CD4-positive, CD25-positive, alpha-beta regulatory T cell (primary cell): Measurements from ENCODE around the gene GSTA5. TPM values are rescaled to one million over a fixed set of nuclear protein-coding genes. Genes with fewer than 3 reads are reported as not detected.
"Not testable (repeated sequence)": the region's sequence is repeated elsewhere in the genome, so short reads cannot be mapped to it uniquely, and the experiment has no call there.

ENCODE experiments used
- ATAC-seq, 2 donors: fragments of 150-1000 bp; cut with Tn5 transposase; one replicate each; pipeline ENCODE4 v1.10.0; 2021; ENCODE audit warnings: low read depth in 2 of 2, moderate number of reproducible peaks in 2 of 2, moderate library complexity in 1 of 2
- DNase-seq, 3 donors: peaks; one replicate each; pipeline versions ENCODE4 v3.0.0 to v3.0.0-alpha.2; 2012 to 2022; ENCODE audit warnings: mixed read lengths in 1 of 3
- H3K27ac ChIP-seq: one replicate; pipeline ENCODE4 v1.7.0; 2013; ENCODE audit warnings: mild to moderate bottlenecking, low read length; ENCODE audit not compliant: insufficient read depth, poor library complexity, severe bottlenecking
- H3K27me3 ChIP-seq: one replicate; pipeline ENCODE4 v1.7.0; 2013; ENCODE audit warnings: low read length; ENCODE audit not compliant: control insufficient read depth, insufficient read depth
- H3K36me3 ChIP-seq: one replicate; pipeline ENCODE4 v1.7.0; 2013; ENCODE audit warnings: mild to moderate bottlenecking, low read length, moderate library complexity; ENCODE audit not compliant: control insufficient read depth, insufficient read depth
- H3K4me1 ChIP-seq: 2 replicates; pipeline ENCODE4 v1.7.0; 2013; ENCODE audit warnings: mild to moderate bottlenecking, low read length; ENCODE audit not compliant: insufficient read depth, control insufficient read depth, poor library complexity, severe bottlenecking
- H3K4me3 ChIP-seq: one replicate; pipeline ENCODE4 v1.7.0; 2013; ENCODE audit warnings: low read depth, mild to moderate bottlenecking, low read length, moderate library complexity
- H3K9me3 ChIP-seq, 2 experiments: 1 replicate in 1 of 2; 2 replicates in 1 of 2; pipeline ENCODE4 v1.7.0; 2013; ENCODE audit warnings: low read length in 2 of 2, mild to moderate bottlenecking in 1 of 2, moderate library complexity in 1 of 2; ENCODE audit not compliant: control insufficient read depth in 2 of 2
- H3K27ac Mint-ChIP-seq, 3 donors: one replicate each; pipeline ENCODE4 v1.8.0; 2020 to 2022; ENCODE audit warnings: mild to moderate bottlenecking in 3 of 3, mixed read lengths in 3 of 3, moderate library complexity in 2 of 3
- H3K27me3 Mint-ChIP-seq: one replicate; pipeline ENCODE4 v1.8.0; 2022; ENCODE audit warnings: mild to moderate bottlenecking, mixed read lengths
- H3K36me3 Mint-ChIP-seq: one replicate; pipeline ENCODE4 v1.8.0; 2020; ENCODE audit warnings: mixed read lengths
- H3K4me1 Mint-ChIP-seq, 4 donors: one replicate each; pipeline ENCODE4 v1.8.0; 2020 to 2022; ENCODE audit warnings: mixed read lengths in 4 of 4, mild to moderate bottlenecking in 1 of 4
- H3K4me3 Mint-ChIP-seq, 4 donors: one replicate each; pipeline ENCODE4 v1.8.0; 2020 to 2022; ENCODE audit warnings: mild to moderate bottlenecking in 4 of 4, mixed read lengths in 4 of 4, moderate library complexity in 3 of 4
- H3K9me3 Mint-ChIP-seq, 7 donors: one replicate each; pipeline ENCODE4 v1.8.0; 2020 to 2022; ENCODE audit warnings: mixed read lengths in 7 of 7, mild to moderate bottlenecking in 3 of 7, moderate library complexity in 2 of 7
- polyA plus RNA-seq, 4 donors: library from polyadenylated mRNA; unstranded; fragments of 300-500 nt; fragmentation: Illumina TruSeq; gene quantifications; one replicate each; pipeline ENCODE4 v1.2.3, GENCODE V29; 2021
- total RNA-seq: library from RNA; stranded (reverse); gene quantifications from one replicate; pipeline ENCODE4 v1.2.3, GENCODE V29; 2022

The GSTA5 gene
- total and polyA plus RNA-seq, 5 donors from 2014 or later, result not detected

GRCh38 chr6:52829046-52829817 lies 11.4 kb downstream of the GSTA5 start:
- no peak overlapping the region for H3K4me3 ChIP-seq
- H3K27ac ChIP-seq, result no peak overlapping the region
- H3K4me1 ChIP-seq, result no peaks in the 10 kb centered on the region
- no peaks in the 10 kb centered on the region for H3K36me3 ChIP-seq
- H3K27ac Mint-ChIP-seq, result no peak overlapping the region
- H3K4me1 Mint-ChIP-seq, result no peaks in the 10 kb centered on the region
- no peaks in the 10 kb centered on the region for H3K36me3 Mint-ChIP-seq
- H3K9me3 Mint-ChIP-seq, result peaks cover 0 to 4% (median 0%) of the 10 kb centered on the region in 7 donors
- H3K27me3 Mint-ChIP-seq, result peaks cover 19% of the 10 kb centered on the region
- ATAC-seq (no peak), DNase-seq (no peak)
- no peaks in the 10 kb centered on the region for H3K9me3 ChIP-seq
- no peak overlapping the region for H3K4me3 Mint-ChIP-seq
- H3K27me3 ChIP-seq, result no peaks in the 10 kb centered on the region

DNA sequence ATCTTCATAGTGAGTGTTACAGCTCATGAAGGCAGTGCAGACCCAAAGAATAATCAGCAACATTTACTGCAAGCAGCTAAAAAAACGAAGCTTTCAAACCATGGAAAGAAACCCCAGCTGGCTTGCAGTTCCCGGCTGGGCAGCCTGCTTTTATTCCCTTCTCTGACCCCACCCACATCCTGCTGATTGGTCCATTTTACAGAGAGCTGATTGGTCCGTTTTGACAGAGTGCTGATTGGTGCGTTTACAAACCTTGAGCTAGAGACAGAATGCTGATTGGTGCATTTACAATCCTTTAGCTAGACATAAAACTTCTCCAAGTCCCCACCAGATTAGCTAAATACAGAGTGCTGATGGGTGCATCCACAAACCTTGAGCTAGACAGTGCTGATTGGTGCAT lies 12.0 kb downstream of the GSTA5 start:
- H3K9me3 Mint-ChIP-seq, H3K27ac Mint-ChIP-seq, H3K4me3 Mint-ChIP-seq, H3K27ac ChIP-seq, DNase-seq, H3K9me3 ChIP-seq, H3K4me1 ChIP-seq, ATAC-seq, H3K4me1 Mint-ChIP-seq, H3K4me3 ChIP-seq, H3K36me3 ChIP-seq, H3K36me3 Mint-ChIP-seq, H3K27me3 ChIP-seq: not testable (repeated sequence)
- peaks cover 15% of the 10 kb centered on the region for H3K27me3 Mint-ChIP-seq

DNA sequence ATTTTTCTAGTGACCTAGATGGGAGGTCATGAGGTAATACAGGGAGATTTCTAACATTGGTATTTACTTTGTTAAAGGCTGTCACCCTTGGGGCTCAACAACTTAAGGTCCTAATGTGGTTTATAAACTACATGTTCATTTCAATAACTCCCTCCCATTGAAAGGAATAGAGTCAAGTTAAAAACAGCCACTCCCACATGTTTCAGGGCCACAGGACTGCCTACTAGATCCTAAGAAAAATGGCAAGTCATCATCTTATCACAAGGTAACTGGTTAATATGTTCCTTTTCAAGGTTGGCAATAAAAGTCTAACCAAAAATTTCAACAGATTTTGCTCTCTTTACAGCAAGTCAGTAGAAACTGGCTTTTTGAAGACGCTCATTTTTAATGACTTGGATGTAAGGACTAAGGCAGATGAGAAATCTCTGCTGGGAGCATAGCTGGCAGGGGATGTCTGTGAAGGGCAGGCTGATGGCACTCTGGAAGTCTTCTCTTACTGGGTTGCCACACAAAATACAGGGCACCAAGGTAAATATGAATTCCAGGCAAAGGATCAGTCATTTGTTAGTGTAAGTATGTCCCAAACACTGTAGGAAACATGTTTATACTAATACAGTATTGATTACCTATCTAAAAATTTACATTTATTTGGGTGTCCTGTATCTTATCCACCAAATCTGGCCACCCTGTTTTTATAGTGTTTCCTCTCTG lies 13.4 kb downstream of the GSTA5 start:
- H3K9me3 Mint-ChIP-seq, DNase-seq, H3K4me1 Mint-ChIP-seq, ATAC-seq, H3K27ac ChIP-seq, H3K9me3 ChIP-seq, H3K4me1 ChIP-seq, H3K27ac Mint-ChIP-seq, H3K4me3 Mint-ChIP-seq, H3K36me3 ChIP-seq, H3K27me3 ChIP-seq, H3K4me3 ChIP-seq, H3K36me3 Mint-ChIP-seq: not testable (repeated sequence)
- peaks cover 15% of the 10 kb centered on the region for H3K27me3 Mint-ChIP-seq

DNA sequence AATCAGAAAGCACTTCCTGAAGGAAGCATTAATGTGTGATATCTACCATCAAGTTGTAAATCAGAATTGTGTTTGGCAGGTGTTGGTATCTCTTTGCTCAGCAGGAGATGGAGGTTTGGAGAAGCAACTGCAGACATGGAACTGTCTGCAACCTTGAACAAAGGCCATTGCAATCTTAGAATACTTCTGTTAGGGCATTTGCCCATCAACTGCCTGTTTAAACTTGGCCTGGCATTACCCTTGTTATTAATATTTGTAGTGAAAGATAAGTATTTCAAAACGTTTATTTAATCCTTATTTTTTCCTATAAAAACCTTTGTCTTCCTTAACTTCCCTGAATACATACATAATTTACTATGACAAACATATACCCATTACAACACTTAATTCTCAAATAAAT lies 14.1 kb downstream of the GSTA5 start:
- no peak for DNase-seq
- no peaks in the 10 kb centered on the region for H3K27me3 ChIP-seq
- no peak overlapping the region for H3K27ac ChIP-seq
- no peaks in the 10 kb centered on the region for H3K4me1 Mint-ChIP-seq
- H3K4me3 ChIP-seq, result no peak overlapping the region
- H3K36me3 ChIP-seq, result no peaks in the 10 kb centered on the region
- no peaks in the 10 kb centered on the region for H3K9me3 ChIP-seq
- no peak for ATAC-seq
- H3K27me3 Mint-ChIP-seq, result peaks cover 15% of the 10 kb centered on the region
- peaks cover 0 to 10% (median 2%) of the 10 kb centered on the region in 7 donors for H3K9me3 Mint-ChIP-seq
- no peak overlapping the region for H3K27ac Mint-ChIP-seq
- no peaks in the 10 kb centered on the region for H3K36me3 Mint-ChIP-seq
- no peaks in the 10 kb centered on the region for H3K4me1 ChIP-seq
- H3K4me3 Mint-ChIP-seq, result no peak overlapping the region

DNA sequence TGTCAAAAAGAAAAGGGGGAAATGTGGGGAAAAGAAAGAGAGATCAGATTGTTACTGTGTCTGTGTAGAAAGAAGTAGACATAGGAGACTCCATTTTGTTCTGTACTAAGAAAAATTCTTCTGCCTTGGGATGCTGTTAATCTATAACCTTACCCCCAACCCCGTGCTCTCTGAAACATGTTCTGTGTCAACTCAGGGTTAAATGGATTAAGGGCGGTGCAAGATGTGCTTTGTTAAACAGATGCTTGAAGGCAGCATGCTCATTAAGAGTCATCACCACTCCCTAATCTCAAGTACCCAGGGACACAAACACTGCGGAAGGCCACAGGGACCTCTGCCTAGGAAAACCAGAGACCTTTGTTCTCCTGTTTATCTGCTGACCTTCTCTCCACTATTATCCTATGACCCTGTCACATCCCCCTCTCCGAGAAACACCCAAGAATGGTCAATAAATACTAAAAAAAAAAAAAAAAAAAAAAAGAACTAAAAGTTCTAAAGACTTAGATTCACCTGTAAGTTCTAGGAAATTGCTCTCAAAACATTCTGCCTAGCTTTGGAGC lies 14.6 kb downstream of the GSTA5 start:
- Mint-ChIP-seq H3K9me3 (peaks cover 0 to 11% (median 4%) of the 10 kb centered on the region in 7 donors), H3K27me3 (peaks cover 16% of the 10 kb centered on the region)
- not testable (repeated sequence) for H3K27ac Mint-ChIP-seq, H3K4me1 ChIP-seq, DNase-seq, H3K4me1 Mint-ChIP-seq, H3K36me3 Mint-ChIP-seq, H3K27ac ChIP-seq, H3K4me3 ChIP-seq, H3K4me3 Mint-ChIP-seq, H3K9me3 ChIP-seq, H3K36me3 ChIP-seq, ATAC-seq, H3K27me3 ChIP-seq

DNA sequence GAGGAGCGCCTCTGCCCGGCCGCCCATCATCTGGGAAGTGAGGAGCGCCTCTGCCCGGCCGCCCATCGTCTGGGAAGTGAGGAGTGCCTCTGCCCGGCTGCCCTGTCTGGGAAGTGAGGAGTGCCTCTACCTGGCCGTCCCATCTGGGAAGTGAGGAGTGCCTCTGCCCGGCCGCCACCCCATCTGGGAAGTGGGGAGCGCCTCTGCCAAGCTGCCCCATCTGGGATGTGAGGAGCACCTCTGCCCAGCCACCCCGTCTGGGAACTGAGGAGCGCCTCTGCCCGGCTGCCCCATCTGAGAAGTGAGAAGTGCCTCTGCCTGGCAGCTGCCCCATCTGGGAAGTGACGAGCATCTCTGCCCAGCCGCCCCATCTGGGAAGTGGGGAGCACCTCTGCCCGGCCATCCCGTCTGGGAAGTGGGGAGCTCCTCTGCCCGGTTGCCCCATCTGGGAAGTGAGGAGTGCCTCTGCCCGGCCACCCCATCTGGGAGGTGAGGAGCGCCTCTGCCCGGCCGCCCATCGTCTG lies 15.3 kb downstream of the GSTA5 start:
- not testable (repeated sequence) for H3K4me3 Mint-ChIP-seq, H3K27ac Mint-ChIP-seq

GRCh38 chr6:52821842-52822241 lies 18.8 kb downstream of the GSTA5 start:
- no peaks in the 10 kb centered on the region for H3K27me3 ChIP-seq
- no peak overlapping the region for H3K4me3 ChIP-seq
- no peak overlapping the region for H3K27ac Mint-ChIP-seq
- ATAC-seq, result no peak
- H3K9me3 Mint-ChIP-seq, result peaks cover 0 to 17% (median 6%) of the 10 kb centered on the region in 7 donors
- H3K27me3 Mint-ChIP-seq, result peaks cover 9% of the 10 kb centered on the region
- H3K4me1 ChIP-seq, result no peaks in the 10 kb centered on the region
- no peak overlapping the region for H3K27ac ChIP-seq
- no peaks in the 10 kb centered on the region for H3K4me1 Mint-ChIP-seq
- no peaks in the 10 kb centered on the region for H3K36me3 Mint-ChIP-seq
- H3K4me3 Mint-ChIP-seq, result no peak overlapping the region
- no peaks in the 10 kb centered on the region for H3K36me3 ChIP-seq
- no peak for DNase-seq
- H3K9me3 ChIP-seq, result no peaks in the 10 kb centered on the region

More for the DNA sequence above, 15.3 kb downstream of the GSTA5 start:
- Mint-ChIP-seq H3K9me3 (peaks cover 0 to 17% (median 6%) of the 10 kb centered on the region in 7 donors), H3K27me3 (peaks cover 10% of the 10 kb centered on the region)
- not testable (repeated sequence) for H3K4me3 ChIP-seq, ATAC-seq, H3K27ac ChIP-seq, H3K4me1 Mint-ChIP-seq, H3K36me3 ChIP-seq, H3K27me3 ChIP-seq, H3K36me3 Mint-ChIP-seq, H3K4me1 ChIP-seq, DNase-seq, H3K9me3 ChIP-seq
